Middle frontal gyrus (tissue), 1 donor: ENCODE data around the gene TACC2.

Experiments used
- DNase-seq: peaks from one replicate; pipeline ENCODE4 v3.0.0-alpha.2; 2015; ENCODE audit warnings: low spot score; ENCODE audit errors: extremely low spot score

Gene TACC2

DNA sequence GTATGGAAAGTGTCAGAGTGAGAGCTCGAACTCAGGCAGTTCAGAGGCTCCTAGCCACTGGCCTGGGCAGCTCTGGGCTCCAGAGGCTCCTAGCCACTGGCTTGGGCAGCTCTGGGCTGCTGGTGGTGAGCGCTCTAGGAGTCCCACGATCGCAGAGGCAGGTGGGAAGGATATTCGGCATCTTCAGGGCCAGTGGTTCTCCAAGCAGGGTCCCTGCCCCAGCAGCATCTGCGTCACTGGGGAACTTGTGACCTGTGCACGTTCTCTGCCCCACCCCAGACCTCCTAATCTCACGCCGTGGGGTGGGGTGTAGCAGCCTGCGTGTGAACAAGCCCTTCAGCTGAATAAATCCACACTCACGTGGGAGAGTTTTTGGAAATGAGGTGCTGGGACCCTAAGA is 256.9 kb downstream of the TACC2 start:
- no peak for DNase-seq

DNA sequence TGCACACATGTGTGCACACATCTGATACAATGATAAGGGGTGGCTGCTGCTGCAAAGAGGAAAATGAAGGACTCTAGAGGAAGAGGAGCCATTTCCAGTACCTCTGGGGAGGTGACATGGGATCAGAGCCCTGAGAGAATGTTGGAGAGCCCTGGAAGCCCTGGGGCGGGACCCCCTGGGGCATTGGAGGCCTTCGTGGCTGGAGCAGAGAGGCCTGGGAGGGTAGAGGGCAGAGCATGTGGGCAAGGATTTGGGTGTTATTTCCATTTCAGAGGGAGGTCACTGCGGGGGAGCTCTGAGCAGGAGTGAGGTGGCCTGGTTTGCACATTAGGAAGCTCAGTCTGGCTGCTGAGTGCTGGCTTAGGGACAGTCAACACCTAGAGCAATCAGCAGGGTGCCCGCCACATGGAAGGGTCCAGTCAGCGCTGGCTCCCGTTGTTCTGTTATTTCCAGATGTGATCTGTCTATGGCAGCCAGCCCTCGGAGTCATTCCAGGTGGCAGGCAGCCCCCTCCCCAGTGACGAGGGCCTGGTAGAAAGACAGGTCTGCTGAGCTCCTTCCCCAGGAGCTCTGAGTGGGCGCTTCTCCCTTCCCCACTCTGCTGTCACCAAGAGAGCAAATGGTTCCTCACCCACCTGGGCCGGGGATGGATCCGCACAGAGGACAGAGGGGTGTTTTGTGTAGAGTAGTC is 258.0 kb downstream of the TACC2 start:
- no peak for DNase-seq

DNA sequence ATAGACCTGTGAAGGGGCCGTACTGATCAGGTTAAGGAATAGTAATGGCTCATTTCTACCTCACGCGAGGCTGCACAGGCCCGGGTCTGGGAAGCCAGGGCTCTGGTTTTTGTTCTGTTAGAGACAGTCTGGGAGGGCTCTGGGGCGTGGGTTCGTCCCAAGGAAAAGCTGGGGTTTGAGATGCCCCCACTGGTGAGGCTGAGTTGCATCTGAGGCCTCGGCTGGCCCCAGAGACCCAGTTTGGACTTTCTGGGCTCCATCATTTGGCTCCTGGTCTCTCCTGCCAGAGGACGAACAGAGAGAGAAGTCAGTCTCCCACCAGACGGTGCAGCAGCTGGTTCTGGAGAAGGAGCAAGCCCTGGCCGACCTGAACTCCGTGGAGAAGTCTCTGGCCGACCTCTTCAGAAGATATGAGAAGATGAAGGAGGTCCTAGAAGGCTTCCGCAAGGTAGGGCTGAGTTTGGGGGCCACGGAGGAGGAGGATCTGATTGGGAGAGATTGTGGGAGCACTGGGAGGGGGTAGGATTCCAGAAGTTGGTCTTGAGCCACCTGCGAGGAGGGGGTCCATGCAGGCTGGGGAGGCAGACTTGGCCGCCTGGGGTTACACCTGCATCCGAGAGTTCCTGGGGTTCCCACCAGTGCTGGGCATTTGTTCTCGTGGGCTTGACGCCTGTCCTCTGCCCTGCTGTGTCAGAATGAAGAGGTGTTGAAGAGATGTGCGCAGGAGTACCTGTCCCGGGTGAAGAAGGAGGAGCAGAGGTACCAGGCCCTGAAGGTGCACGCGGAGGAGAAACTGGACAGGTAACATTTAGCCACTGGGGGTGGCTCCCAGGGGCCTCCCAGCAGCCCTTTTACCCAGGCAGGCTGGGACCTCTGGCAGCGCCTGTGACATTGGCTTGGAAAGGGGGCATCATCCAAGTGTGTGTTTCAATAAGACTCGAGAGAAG is 259.7 kb downstream of the TACC2 start:
- DNase-seq: no peak

DNA sequence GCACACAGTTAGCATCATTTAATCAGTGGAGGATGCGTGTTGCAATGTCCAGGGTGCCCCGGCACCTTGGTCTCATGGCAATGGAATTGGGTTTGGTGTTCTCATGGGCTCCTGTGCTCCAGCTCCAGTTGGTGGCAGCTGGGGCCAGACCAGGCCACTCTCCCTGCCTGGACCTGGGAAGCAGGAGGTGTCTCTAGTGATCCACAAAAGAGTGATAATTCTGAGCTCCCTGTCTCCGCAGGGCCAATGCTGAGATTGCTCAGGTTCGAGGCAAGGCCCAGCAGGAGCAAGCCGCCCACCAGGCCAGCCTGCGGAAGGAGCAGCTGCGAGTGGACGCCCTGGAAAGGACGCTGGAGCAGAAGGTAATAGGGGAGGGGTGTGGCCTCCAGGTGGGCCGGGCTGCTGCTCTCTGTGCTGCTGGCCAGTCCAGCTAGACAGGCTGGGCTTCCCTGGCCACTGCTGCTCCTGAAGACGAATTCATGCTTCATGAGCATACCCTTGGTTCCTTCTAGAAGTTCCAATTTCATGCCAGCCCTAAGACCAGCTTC is 260.4 kb downstream of the TACC2 start:
- no peak for DNase-seq

DNA sequence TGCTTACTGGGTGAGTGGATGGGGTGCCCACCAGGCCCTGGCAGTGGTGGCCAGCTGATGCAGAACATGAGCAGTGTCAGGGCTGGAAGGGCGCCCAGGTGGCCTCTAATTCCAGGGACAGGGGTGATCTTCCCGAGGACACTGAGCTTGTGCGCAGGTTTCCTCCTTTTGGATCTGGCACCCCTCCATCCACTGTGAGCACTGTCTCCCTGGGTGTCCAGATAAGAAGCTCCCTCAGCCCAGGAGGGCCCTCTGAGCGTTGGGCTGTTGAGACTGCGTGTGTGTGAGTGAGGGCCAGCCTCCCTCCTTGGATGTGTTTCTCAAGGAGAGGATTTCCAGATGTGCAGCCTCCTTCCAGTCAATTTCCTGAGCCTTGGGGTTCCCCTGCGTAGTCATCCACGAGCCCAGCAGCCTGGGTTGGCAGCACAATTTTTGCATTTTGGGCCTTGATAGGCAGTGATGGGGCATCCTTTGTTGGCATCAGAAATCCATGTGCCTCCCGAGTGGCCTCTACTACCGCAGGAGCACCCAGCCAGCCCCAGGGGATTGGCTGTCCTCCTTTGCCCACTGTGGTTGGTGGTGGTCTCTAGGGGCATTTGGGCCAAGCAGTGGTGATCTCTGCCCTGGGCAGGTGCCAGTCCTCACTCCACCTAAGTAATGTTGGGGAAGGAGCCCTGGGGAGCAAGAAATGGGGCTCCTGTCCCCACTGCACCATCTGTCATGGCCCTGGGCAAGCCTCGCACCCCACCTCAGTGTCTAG is 261.2 kb downstream of the TACC2 start:
- DNase-seq: no peak

DNA sequence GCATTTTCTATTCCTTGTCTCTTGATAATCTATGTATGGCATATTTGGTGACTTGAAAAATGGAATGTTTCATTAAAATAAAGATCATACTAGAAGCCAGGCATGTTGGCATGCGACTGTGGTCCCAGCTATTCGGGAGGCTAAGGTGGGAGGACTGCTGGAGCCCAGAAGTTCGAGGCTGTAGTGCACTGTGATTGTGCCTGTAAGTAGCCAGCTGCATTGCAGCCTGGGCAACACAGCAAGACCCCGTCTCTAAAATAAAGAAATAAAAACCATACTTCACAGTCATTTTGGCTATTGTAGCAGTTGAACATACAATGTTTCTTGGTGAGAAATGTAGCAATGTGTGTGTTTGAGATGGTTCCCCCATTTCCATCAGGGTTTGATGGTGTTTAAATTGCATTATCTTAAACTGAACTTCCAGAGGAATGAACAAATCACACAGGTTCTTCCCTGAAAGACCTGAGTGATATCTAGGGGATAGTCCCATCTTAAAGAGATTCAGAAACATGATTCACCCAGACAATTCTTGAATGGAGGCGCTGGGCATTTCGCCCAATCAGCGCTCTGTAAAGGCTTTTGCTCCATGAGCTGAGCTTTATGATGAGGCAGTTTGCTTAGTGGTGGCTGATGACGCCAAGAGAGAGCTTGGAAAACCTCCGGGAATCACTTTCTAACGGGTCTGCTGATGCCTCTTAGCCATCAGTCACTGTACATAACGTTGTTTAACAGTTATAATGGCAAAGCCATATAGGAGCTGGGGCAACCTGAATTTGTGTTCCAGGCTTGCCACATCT is 262.7 kb downstream of the TACC2 start:
- no peak for DNase-seq

DNA sequence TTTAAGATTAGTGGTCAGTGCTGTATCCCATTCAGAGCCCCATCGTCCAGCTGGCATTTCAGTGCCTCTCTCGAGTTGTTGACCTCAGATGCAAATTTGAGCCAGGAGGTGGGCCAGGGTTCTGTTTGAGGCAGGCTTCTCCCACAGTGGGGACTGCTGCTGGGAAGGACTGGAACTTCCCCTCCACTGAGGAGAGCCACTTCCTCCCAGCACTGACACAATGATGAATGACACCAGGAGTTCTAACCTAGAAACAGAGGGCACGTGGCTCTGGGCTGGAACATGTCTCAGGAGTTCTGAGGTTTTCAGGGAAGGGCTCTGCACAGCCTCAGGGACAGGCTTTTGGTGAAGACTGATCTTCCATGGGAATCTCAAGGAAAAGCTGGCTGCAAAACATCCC is 263.8 kb downstream of the TACC2 start:
- no peak for DNase-seq

DNA sequence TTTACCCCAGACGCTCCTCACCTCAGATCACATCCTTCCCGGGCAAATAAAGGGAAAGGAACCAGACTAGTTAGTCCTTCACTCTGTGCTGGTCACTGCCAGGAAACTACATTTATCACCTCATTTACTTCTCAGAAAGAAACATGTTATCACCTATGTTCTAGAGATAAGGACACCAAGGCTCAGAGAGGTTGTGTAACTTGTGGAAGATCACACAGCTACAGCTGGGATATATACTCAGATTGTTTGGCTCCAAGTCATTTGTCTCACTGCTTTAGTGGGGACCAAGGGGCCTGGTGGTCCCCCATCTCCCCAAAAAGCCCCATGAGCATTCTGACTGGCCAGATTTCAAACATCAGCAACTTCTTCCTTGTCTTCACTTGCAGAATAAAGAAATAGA is 264.6 kb downstream of the TACC2 start:
- no peak for DNase-seq

DNA sequence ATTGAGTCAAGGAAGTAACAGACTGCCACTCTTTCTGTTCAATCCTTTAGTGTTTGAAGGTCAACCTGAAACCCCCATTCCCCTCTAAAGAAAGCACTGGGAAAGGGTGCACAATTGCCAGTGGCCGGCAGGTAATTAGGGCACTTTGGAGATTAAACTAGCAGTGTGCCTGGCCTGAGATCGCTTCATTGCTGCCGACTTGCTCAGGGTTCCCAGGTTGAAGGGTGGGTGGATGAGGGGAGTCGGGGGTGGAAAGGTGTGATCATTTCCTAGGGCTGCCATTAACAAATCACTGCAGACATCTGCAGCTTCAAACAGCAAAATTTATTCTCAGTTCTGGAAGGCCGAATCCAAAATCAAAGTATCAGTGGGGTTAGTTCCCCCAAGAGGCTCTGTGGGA is 265.9 kb downstream of the TACC2 start:
- DNase-seq: no peak

DNA sequence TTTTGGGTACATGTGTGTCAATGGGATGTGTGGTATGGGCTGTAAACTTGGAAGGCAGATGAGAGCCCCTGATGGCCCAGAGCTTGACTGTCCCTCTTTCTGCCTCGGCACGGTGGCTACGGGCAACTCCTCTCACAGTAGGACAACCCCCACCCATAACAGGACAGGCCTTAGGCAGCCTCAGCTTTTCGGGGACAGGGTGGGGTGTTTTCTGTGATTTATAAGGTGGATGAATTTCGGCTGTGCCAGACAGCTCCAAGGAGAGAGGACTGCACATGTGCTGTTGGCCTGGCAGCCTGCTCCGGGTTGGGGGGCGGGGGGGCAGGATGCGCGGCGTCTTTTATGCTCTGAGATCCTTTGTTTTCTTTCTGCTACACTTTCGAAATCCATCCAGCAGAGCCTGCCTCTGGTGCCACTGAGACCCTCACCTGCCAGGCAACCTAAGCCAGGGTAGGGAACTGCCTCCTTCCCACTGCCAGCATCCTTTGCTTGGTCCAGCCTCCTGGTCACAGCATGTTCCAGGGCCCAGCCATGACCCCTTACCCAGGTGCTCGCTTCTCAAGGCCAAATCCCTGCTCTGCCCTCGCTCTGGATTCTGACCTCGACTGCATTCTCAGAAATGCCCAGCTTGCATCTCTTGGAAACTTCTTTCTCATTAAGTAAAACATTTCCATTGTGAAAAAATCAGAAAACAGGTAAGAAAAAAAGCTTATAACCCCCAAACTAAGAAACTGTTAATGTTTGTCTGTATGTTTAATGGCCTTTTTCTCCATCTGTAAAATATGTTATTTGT is 266.7 kb downstream of the TACC2 start:
- DNase-seq: no peak

DNA sequence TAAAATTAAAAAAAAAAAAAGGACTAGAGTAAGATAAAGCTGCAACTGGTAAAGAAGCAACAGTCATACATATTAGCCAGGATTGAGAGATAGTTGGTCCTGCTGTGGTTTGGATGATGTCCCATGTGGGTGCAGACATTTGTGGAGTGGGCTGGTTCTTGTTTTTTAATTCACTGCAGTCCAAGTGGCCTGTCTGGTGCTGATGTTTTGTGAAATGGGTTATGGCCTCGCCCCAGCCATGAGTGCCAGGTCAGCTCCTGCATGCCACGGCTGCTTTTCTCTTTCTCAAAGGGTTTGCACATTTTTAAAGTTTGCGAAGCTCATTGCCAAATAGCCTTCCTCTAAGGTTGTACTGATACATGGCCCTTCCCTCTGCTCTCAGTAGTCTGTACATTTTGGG is 268.1 kb downstream of the TACC2 start:
- DNase-seq: no peak

DNA sequence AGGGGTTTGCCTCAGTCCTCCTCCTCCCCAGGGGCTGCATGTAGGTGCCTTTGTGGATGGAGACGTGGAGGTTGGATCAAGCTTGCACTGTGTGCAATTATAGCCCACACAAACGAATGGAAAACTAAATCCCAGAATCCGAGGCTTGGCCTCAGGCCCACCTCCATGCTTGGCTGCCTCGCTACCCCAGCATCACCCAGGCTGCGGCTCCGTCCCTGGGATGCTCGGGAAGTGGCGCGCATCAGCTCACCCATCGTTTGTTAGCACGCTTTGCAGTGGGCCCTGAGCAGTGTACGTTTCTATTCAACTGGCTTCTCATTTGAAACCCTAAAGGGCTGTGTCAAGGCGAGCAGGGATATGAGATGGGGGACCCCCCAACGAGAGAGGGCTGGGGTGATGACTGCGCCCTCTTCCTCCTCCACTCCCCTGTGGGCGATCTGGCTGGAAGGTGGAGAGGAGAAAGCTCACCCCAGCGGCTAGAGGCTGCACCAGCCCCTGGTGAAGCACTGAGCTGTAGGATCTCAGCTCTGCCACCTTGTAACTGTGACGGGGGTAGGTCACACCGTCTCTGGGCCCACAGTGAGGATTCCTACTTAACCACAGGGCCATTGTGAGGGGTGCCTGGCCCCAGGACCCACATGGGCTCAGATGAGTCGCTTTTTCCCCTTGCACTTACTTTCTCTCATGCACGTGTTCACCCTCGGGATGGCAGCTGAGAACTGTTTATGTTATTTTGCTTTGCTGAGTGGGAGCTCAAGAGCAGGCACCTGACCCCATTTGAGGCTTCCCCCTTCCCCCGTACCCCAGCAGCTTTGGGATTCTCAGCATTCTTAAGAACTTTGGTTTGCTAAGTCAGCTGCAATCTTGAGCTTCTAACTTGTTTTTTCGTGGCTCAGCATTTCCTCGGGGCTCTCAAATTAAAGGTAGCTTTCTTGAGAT is 269.4 kb downstream of the TACC2 start:
- no peak for DNase-seq

DNA sequence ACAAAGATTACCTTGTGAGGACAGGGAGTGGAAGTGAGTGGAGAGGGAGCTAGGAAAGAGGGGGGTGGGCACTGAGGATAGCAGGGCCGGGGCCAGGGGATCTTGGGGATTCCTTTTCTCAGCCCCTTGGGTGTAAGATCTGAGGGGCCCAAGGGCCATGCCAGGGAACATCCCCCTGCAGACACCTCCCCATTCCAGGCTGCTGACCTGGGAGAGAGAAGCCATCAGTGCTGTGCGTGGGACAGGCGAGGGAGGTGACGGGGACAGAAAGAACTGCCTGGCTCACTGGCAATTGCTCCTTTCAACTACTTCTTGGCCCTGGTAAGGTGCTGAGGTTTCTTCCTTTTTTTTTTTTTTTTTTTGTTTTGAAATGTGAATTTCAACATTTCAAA is 270.1 kb downstream of the TACC2 start:
- no peak for DNase-seq

DNA sequence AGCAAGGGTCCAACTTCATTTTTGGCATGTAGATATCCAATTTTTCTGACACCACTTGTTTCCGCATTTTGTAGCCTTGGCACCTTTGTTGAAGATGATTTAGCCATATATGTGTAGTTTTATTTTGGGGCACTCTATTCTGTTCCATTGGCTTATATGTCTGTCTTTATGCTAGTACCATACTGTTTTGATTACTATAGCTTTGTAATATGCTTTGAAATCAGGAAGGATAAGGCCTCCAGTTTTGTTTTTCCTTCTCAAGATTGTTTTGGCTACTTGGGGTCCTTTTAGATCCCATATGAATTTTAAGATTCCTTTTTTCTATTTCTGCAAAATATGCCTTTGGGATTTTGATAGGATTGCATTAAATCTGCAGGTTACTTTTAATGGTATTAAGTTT is 272.6 kb downstream of the TACC2 start:
- no peak for DNase-seq

DNA sequence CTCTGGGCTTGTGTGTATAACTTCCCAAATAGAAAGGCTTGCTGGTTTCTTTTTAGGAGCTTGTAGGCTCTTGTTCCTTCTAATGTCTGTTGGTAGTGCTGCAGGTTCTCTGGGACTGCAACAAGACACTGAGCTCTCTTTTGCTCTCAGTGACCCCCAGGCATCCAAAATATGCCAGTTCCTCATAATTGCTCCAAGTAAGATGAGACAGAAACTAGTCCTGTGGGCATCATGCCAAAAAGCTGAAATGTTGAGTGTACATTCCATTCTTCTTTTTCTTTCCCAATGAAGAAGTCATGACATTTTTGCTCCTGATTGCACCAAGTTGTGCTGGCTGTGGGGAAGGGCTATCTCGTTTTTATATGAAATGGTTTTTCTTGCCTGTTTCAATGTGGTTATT is 275.0 kb downstream of the TACC2 start:
- DNase-seq: no peak

DNA sequence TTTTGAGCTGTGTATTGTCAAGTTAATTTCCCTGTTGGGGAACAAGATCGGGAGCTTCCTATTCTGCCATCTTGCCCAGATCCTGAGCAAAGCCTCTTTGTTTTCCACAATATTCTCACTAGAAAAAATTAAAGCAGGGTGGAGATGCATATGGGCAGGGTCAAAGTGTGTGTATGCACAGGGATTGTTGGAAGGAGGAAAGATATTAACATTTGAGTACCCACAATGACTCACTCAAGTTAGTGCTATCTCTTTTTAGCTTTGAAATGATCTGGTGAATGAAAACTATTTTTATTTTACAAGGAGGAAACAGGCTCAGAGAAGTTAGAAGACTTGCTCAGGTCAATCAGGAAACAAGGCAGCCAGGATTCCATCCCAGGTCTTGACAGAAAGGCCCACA is 275.5 kb downstream of the TACC2 start:
- no peak for DNase-seq

DNA sequence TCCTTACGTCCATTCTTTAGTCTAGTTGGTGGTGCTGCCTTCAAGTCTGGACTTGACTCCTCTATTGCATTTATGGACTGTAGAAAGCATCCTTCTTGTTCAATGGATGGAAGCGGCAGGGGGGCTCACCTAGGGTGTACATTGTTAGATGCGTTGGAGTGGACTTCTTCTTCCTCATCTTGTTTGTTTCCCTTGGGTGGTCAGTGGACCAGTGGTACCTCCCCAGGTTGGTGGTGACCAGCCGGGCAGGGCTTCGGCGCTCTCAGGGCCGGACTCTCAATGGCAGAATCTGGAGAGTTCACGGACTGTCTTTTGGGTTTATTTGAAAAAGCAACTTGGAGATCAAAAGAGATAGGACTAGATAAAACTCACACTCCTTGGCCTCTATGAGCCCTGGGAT is 276.0 kb downstream of the TACC2 start:
- DNase-seq: no peak

DNA sequence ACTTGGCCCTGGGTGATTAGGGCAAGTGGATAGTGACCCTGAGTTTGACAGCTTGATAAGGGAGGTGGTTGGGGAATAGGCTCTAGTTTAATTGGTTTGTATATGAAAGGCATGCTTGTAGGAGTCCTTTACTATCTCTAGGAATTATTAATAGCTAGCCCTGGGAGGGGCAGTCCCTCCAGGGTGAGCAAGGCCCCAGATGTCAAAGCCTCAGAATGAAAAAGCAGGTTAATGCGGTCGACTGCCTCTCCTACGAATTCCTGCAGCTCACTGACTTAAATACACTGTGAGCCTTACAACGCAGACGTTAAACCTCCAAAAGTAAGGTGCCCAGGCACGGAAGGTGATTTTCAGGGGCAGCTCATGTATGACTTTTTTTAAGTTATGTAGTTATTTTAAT is 276.9 kb downstream of the TACC2 start:
- no peak for DNase-seq
